GM19023 (cell line): ENCODE data around the gene CCRL2.

Experiments
- ATAC-seq: cut with Tn5 transposase; IDR thresholded peaks from one replicate; pipeline ENCODE4 v1.9.1; 2021; ENCODE audit warnings: mild to moderate bottlenecking, moderate library complexity; ENCODE audit not compliant: unreplicated experiment

The CCRL2 gene

DNA sequence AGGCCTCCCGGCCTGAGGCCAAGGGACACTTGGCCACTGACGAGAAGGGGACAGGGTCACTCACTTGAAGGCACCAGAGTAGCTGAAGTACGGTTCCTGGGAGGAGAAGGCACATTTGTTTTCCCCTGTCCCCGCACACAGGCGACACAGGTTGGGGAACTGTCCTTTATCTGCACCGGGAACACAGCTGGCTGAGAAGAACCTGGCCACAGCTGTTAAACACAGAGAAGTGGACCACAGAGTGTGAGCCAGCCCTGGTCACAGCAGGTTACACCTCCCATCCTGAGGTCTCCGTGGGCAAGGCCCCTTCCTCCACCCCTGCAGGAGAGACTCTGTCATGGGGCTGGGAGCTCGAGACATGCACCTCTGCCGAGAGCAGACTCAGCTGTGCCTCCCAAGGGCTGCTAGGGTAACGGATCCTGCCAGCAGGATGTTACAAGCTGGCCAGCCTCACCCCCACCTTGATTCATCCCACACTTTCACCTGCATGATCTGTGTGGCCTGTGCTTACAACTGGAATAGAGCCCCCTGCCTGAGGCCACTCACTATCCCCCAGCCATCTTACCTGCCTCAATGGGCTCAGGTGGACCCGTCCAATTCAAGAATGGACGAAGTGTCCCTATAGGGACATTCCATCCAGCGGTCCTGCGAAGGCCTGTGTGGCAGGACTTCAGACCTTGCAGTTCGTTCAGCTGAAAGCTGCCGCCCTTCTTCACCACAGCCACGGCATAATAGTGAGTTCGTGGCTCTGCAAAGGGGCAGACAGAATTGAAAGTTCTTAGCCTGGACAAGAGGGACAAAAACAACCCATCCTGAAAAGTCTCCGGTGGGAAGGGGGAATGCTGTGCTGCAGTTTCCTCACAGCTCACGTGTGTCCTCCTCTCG, 48.4 kb downstream of the CCRL2 start:
- no peak for ATAC-seq

GRCh38 chr3:46456118-46456517, 49.1 kb downstream of the CCRL2 start:
- ATAC-seq: no peak
